SK-N-SH (cell line): ENCODE measurements around the gene PPP4R3A. TPM values are rescaled to one million over a fixed set of nuclear protein-coding genes. Genes with fewer than 3 reads are reported as not detected.

Experiments used
- CTCF ChIA-PET: fragments of 300-600, 350-600 bp; formaldehyde crosslinking; extraction: SDS; loops from one replicate; lab custom pipeline; 2021; lab: Yijun Ruan, JAX
- POLR2A ChIA-PET: fragments of 350-600 bp; sonication (Branson Sonifier 250); formaldehyde crosslinking; extraction: SDS; loops from one replicate; lab custom pipeline; 2020; ENCODE audit warnings: antibody characterized with exemption, inconsistent platforms; lab: Yijun Ruan, JAX
- DNase-seq: peaks from one replicate; pipeline ENCODE4 v3.0.0; 2012
- H2AFZ ChIP-seq: fragments of 200-600 bp; sonication (generic); 2 replicates; pipeline ENCODE4 v1.8.1; 2016; ENCODE audit warnings: antibody characterized with exemption, mild to moderate bottlenecking, low read depth
- H3F3A ChIP-seq: fragments of 200-600 bp; sonication (generic); replicated peaks from 2 replicates; pipeline ENCODE3; 2016; ENCODE audit warnings: antibody characterized with exemption, mild to moderate bottlenecking; ENCODE audit not compliant: insufficient read depth
- H3K27ac ChIP-seq, 2 experiments: fragments of 200-500 bp in 1 of 2; fragments of 200-600 bp in 1 of 2; sonication (Bioruptor generic) in 1 of 2; sonication (generic), shearing (Covaris generic) in 1 of 2; 2 replicates each; pipeline versions ENCODE4 v1.5.1 to v1.6.1; 2014 to 2016; ENCODE audit warnings: low read depth in 2 of 2, inconsistent platforms in 1 of 2, low read length in 1 of 2, mild to moderate bottlenecking in 1 of 2, mixed read lengths in 1 of 2
- H3K27me3 ChIP-seq: fragments of 200-600 bp; sonication (generic), shearing (Covaris generic); 2 replicates; pipeline ENCODE4 v1.6.1; 2016; ENCODE audit warnings: mixed run types; ENCODE audit not compliant: insufficient read depth
- H3K36me3 ChIP-seq, 2 experiments: fragments of 200-500 bp in 1 of 2; fragments of 200-600 bp in 1 of 2; sonication (Bioruptor generic) in 1 of 2; sonication (generic) in 1 of 2; replicated peaks in 1 of 2; 2 replicates each; pipeline versions ENCODE3 to v1.5.1; 2014 to 2016; ENCODE audit warnings: low read length in 1 of 2, mild to moderate bottlenecking in 1 of 2; ENCODE audit not compliant: insufficient read depth in 2 of 2, control insufficient read depth in 1 of 2
- H3K4me1 ChIP-seq, 2 experiments: fragments of 200-500 bp in 1 of 2; fragments of 200-600 bp in 1 of 2; sonication (Bioruptor generic) in 1 of 2; sonication (generic), shearing (Covaris generic) in 1 of 2; 2 replicates each; pipeline versions ENCODE4 v1.5.1 to v1.6.1; 2014 to 2016; ENCODE audit warnings: low read depth in 1 of 2, low read length in 1 of 2, mixed run types in 1 of 2; ENCODE audit not compliant: insufficient read depth in 2 of 2, control insufficient read depth in 1 of 2
- H3K4me2 ChIP-seq: fragments of 200-600 bp; sonication (generic), shearing (Covaris generic); 2 replicates; pipeline ENCODE4 v1.6.1; 2017; ENCODE audit warnings: mixed run types
- H3K4me3 ChIP-seq, 2 experiments: fragments of 200-500 bp in 1 of 2; fragments of 200-600 bp in 1 of 2; sonication (Bioruptor generic) in 1 of 2; sonication (generic), shearing (Covaris generic) in 1 of 2; 2 replicates each; pipeline versions ENCODE4 v1.5.1 to v1.8.1; 2014 to 2016; ENCODE audit warnings: low read depth in 2 of 2, inconsistent platforms in 1 of 2, low read length in 1 of 2, mild to moderate bottlenecking in 1 of 2, mixed read lengths in 1 of 2, moderate library complexity in 1 of 2
- H3K79me2 ChIP-seq: fragments of 200-600 bp; sonication (generic); 2 replicates; pipeline ENCODE4 v1.8.1; 2017; ENCODE audit warnings: mild to moderate bottlenecking; ENCODE audit not compliant: insufficient read depth
- H3K9ac ChIP-seq: fragments of 200-600 bp; sonication (generic); 2 replicates; pipeline ENCODE4 v1.6.1; 2017; ENCODE audit warnings: mixed run types
- H3K9me2 ChIP-seq: fragments of 200-600 bp; sonication (generic); 2 replicates; pipeline ENCODE4 v1.6.1; 2017; ENCODE audit warnings: mixed run types
- H3K9me3 ChIP-seq: fragments of 200-600 bp; sonication (generic); 2 replicates; pipeline ENCODE4 v1.6.1; 2017; ENCODE audit warnings: mixed run types, mild to moderate bottlenecking, moderate library complexity
- H4K20me1 ChIP-seq: fragments of 200-600 bp; sonication (generic); 2 replicates; pipeline ENCODE4 v1.6.1; 2017; ENCODE audit warnings: mild to moderate bottlenecking, mixed run types; ENCODE audit not compliant: insufficient read depth
- CHD2 ChIP-seq: fragments of 150-350 bp; IDR thresholded peaks from 2 replicates; pipeline ENCODE4 v1.6.1; 2018; ENCODE audit warnings: low read length; ENCODE audit not compliant: partially characterized antibody
- CTCF ChIP-seq: fragments of 200-600 bp; sonication (generic); IDR thresholded peaks from 2 replicates; pipeline ENCODE4 v1.6.1; 2017; ENCODE audit warnings: antibody characterized with exemption, mild to moderate bottlenecking, moderate library complexity
- FOSL2 ChIP-seq: IDR thresholded peaks from 2 replicates; pipeline ENCODE4 v1.4.0; 2012; ENCODE audit warnings: low read depth, mild to moderate bottlenecking, moderate library complexity, borderline replicate concordance
- GABPA ChIP-seq: IDR thresholded peaks from 2 replicates; pipeline ENCODE4 v1.4.0; 2012; ENCODE audit warnings: low read depth, mild to moderate bottlenecking
- GATA2 ChIP-seq: sonication (generic); formaldehyde crosslinking; IDR thresholded peaks from 2 replicates; pipeline ENCODE4 v1.5.0; 2020; ENCODE audit warnings: mild to moderate bottlenecking, missing genetic modification reagents
- IRF3 ChIP-seq: fragments of 150-350 bp; IDR thresholded peaks from 2 replicates; pipeline ENCODE4 v1.6.1; 2016; ENCODE audit warnings: mild to moderate bottlenecking, low read depth, low read length
- PBX3 ChIP-seq: IDR thresholded peaks from 2 replicates; pipeline ENCODE4; 2012
- RAD21 ChIP-seq: IDR thresholded peaks from 2 replicates; pipeline ENCODE4 v1.6.1; 2012; ENCODE audit warnings: mild to moderate bottlenecking, low read length
- REST ChIP-seq: IDR thresholded peaks from 2 replicates; pipeline ENCODE4 v1.6.1; 2012; ENCODE audit warnings: mild to moderate bottlenecking, low read depth, low read length, moderate library complexity
- RFX5 ChIP-seq: IDR thresholded peaks from 2 replicates; pipeline ENCODE4 v1.6.1; 2012; ENCODE audit warnings: mild to moderate bottlenecking, improper control_type of control experiment, low read length
- RXRA ChIP-seq: IDR thresholded peaks from 2 replicates; pipeline ENCODE4 v1.4.0; 2012; ENCODE audit warnings: low read depth, mild to moderate bottlenecking, borderline replicate concordance
- TAF1 ChIP-seq: IDR thresholded peaks from 2 replicates; pipeline ENCODE4 v1.6.1; 2012; ENCODE audit warnings: low read depth, mild to moderate bottlenecking, low read length, moderate library complexity, borderline replicate concordance
- TEAD4 ChIP-seq: IDR thresholded peaks from 2 replicates; pipeline ENCODE4 v1.4.0; 2012; ENCODE audit warnings: mild to moderate bottlenecking, borderline replicate concordance; ENCODE audit not compliant: insufficient read depth
- USF1 ChIP-seq: IDR thresholded peaks from 2 replicates; pipeline ENCODE4 v1.4.0; 2012; ENCODE audit warnings: low read depth, borderline replicate concordance
- YY1 ChIP-seq: IDR thresholded peaks from 2 replicates; pipeline ENCODE4 v1.4.0; 2012; ENCODE audit warnings: low read depth, mild to moderate bottlenecking
- ZBTB33 ChIP-seq: IDR thresholded peaks from 2 replicates; pipeline ENCODE4 v1.4.0; 2012; ENCODE audit warnings: low read depth, borderline replicate concordance
- WGBS: methylation state at CpG from one replicate; pipeline ENCODE4 v1.1.6; 2017; ENCODE audit warnings: low lambda C conversion rate; 5-methylcytosine and 5-hydroxymethylcytosine counted together
- polyA plus RNA-seq, 3 experiments: library from polyadenylated mRNA; depleted of rRNA; stranded (reverse); fragments of >200 nt; gene quantifications; 2 replicates each; pipeline ENCODE4 v1.2.3, GENCODE V29; 2012

PPP4R3A gene
- polyA plus RNA-seq, 1 of the 3 experiments (the other 2 are of a cell fraction): 34.9 TPM

GRCh38 chr14:91519239-91520036 is 9.3 kb upstream of the PPP4R3A start:
- peaks cover 12% of the 10 kb centered on the region; the same call in 1 of the 2 replicates for H3K27me3 ChIP-seq
- 62% methylated on average over 6 of the region's 6 CpGs for WGBS
- POLR2A ChIA-PET: no interaction called here
- no peaks in the 10 kb centered on the region for H3K4me1 ChIP-seq
- H3K9me2 ChIP-seq: no peaks in the 10 kb centered on the region
- no peaks in the 10 kb centered on the region for H3K9me3 ChIP-seq
- H3K27ac ChIP-seq: no peak overlapping the region
- H3K4me3 ChIP-seq: no peak overlapping the region
- H2AFZ ChIP-seq: no peak overlapping the region
- H3K36me3 ChIP-seq: no peaks in the 10 kb centered on the region
- no peak for TF ChIP-seq PBX3
- TF ChIP-seq CHD2: no peak
- no peak for TF ChIP-seq IRF3
- TF ChIP-seq CTCF: no peak
- no peak for TF ChIP-seq TEAD4
- TF ChIP-seq YY1: no peak
- TF ChIP-seq TAF1: no peak
- no peak for TF ChIP-seq ZBTB33
- TF ChIP-seq RFX5: no peak
- TF ChIP-seq FOSL2: no peak
- TF ChIP-seq REST: no peak
- TF ChIP-seq GATA2: no peak
- TF ChIP-seq GABPA: no peak
- no peak for TF ChIP-seq RXRA
- no peak for TF ChIP-seq USF1
- no peak for TF ChIP-seq RAD21
- TF ChIP-seq, all 33 proteins: peak for 0
- no peak overlapping the region for H3K9ac ChIP-seq
- no peak for DNase-seq
- no peaks in the 10 kb centered on the region for H4K20me1 ChIP-seq
- no peaks in the 10 kb centered on the region for H3F3A ChIP-seq
- CTCF ChIA-PET: interaction anchor here (0.9 kb wide), 1 partner anchor 56 kb away, joined by 3 read pairs; no protein-coding TSS in a partner anchor
- H3K79me2 ChIP-seq: no peaks in the 10 kb centered on the region
- H3K4me2 ChIP-seq: no peak overlapping the region
